CD4-positive, alpha-beta T cell treated with Interferon alpha-2 for 1 hour (primary cell): ENCODE data around the gene CELSR2.
A peak's percentile ranks its signal among the peaks of the same experiment; 100 is the strongest.
"Not testable (repeated sequence)": the region's sequence is repeated elsewhere in the genome, so short reads cannot be mapped to it uniquely, and the experiment has no call there.

Experiments used
- DNase-seq, 2 donors: peaks; one replicate each; pipeline ENCODE4 v3.0.0-alpha.2; 2020 to 2022

The CELSR2 gene

DNA sequence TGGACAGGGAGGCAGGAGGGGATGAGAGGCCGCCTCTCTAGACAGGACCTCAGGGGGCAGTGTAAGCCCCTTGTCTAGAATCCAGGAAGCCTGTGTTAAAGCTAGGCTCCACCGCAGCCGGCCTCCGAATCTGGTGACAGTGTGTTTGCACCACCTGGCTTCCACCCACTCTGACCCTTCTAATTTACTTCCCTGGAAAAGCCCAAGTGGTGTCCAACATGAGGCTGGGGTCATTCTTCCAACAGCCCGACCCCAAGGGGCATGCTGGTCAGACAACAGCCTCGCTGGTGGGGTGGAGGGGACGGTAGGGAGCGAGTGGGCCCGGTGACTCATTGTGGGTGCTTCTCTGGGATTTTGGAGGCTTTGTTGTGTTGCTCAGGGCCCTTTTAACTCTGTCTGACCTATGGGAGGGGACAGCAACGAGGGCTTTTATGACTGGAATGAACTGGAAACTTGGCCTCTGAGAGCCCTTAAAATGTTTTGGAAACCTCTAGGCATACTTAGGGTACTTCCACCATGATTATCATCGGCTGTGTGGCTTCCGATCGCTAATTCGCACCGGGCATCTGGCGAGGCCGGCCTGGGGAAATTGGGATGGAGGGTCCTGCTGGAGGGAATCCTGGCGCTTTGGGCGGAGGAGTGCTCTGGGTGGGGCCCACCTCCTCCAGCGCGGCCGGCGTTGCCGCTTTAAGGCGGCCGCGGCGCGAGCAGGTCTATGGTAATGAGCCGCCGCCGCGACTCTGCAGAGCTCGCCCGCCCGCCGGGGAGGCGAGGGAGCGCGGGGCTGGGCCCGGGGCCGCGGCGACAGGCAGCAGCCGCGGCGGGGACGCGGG, at the start of gene CELSR2:
TSS of gene CELSR2 (plus strand) at position 743 of the 833 bp plus-strand sequence. CDS start 541 bp downstream, outside the sequence.
- DNase-seq, result peak; percentile 38 to 71

DNA sequence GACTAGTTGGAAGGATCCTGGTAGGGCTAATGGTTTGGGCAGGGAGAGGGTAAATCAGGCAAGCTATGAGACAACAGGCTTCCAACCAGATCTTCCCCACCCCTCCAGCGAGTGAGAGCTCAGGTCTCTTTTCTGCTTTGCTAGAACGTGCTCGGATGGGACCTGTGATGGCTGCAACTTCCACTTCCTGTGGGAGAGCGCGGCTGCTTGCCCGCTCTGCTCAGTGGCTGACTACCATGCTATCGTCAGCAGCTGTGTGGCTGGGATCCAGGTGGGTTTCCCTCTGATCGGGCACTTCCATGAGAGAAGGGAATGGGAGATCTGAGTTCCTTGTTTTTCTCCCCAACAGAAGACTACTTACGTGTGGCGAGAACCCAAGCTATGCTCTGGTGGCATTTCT, 49.6 kb upstream of the CELSR2 start:
- no peak for DNase-seq

GRCh38 chr1:109201123-109201703, 48.1 kb upstream of the CELSR2 start:
- DNase-seq, result peak in 1 of 2 donors; percentile 33

- no peak for DNase-seq
Observed at GRCh38 chr1:109204484-109204883, 44.9 kb upstream of the CELSR2 start.

- DNase-seq, result no peak
Observed at GRCh38 chr1:109206339-109206738, 43.0 kb upstream of the CELSR2 start.

- DNase-seq, result no peak
Observed at GRCh38 chr1:109207467-109208103, 41.8 kb upstream of the CELSR2 start.

GRCh38 chr1:109208394-109208793, 40.9 kb upstream of the CELSR2 start:
- DNase-seq, result no peak

GRCh38 chr1:109208836-109209463, 40.4 kb upstream of the CELSR2 start:
- DNase-seq, result no peak

- DNase-seq, result no peak
Observed at GRCh38 chr1:109210058-109210457, 39.3 kb upstream of the CELSR2 start.

DNA sequence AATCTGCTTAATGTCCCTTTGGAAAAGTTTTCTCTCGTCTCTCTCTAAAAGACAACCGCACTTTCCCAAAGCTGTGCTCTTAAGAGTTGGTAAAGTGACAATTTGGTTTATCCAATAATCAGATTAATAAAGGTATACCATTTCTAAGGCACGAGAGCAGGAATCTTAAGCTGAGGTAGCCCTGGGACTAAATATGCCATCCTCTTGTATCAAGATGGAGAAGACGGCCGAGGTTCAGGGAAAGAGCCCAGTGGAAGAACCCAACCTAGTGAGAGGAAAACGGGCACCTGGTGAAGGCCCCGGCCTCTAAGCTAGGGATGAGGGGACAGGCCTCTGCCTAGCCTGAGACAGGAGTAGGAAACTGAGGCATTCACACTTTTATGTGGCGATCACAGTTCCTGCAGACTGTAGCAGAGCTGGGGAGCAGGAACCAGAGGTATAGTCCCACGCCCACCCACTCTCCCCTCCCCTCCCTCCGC, 36.0 kb upstream of the CELSR2 start:
- DNase-seq, result no peak

GRCh38 chr1:109213824-109214693, 35.3 kb upstream of the CELSR2 start, which contains the start of gene SARS1:
SARS1 (plus strand) TSS chr1:109213918; CDS start chr1:109213993, 75 bp downstream.
- DNase-seq, result peak; percentile 87 to 91

GRCh38 chr1:109214695-109215623, 34.4 kb upstream of the CELSR2 start:
- peak in 1 of 2 donors; percentile 36 for DNase-seq

DNA sequence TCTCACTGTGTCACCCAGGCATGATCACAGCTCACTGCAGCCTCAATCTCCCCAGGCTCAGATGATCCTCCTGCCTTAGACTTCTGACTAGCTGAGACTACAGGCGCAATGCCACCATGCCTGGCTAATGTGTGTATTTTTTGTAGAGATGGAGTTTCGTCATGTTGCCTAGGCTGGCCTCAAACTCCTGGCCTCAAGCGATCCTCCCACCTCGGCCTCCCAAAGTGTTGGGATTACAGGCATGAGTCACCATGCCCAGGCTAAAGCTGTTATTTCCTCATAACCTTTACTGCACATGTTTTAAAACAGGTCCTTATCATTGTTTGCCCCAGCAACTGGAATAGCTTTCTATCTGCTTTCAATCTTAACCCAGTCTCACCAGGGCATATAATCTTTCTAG, 32.7 kb upstream of the CELSR2 start:
- DNase-seq, result no peak

DNA sequence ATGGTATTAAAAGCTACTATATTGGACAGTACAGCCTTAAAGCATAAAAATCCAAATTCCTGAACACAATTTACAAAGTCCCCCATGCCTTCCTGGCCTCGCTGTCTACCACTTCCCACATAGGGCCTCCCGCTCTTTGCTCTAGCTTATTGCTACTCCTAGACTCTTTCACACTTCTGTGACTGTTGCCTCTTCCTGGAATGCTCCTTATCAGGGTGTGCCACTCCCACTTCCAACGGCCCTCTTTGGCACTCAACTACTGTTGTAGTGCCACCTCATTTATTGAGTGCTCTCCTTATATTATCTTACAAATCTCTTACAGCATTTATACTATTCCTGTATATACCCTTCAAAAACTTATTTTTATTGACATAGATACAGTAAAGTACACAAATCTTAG, 30.8 kb upstream of the CELSR2 start:
- DNase-seq, result no peak

GRCh38 chr1:109221201-109221600, 28.1 kb upstream of the CELSR2 start:
- DNase-seq, result not testable (repeated sequence)

- no peak for DNase-seq
Observed at GRCh38 chr1:109225308-109225707, 24.0 kb upstream of the CELSR2 start.

- DNase-seq, result no peak
Observed at GRCh38 chr1:109225711-109226445, 23.5 kb upstream of the CELSR2 start.

DNA sequence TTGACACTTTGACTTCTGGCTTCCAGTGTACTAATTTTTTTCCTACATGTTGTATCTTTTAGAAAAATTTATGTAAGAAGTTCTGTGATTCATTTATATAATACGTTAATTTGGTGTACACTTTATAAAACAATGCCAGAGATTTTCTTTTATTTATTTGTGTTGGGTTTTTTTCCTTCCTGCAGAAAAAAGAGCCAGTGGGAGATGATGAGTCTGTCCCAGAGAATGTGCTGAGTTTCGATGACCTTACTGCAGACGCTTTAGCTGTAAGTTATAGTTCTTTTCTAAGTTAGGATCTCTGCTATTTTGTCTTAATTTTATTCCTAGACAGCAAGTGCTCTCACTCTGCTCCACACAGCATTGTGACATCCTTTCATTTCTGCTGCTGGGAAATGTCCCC, 21.2 kb upstream of the CELSR2 start:
- DNase-seq, result no peak

DNA sequence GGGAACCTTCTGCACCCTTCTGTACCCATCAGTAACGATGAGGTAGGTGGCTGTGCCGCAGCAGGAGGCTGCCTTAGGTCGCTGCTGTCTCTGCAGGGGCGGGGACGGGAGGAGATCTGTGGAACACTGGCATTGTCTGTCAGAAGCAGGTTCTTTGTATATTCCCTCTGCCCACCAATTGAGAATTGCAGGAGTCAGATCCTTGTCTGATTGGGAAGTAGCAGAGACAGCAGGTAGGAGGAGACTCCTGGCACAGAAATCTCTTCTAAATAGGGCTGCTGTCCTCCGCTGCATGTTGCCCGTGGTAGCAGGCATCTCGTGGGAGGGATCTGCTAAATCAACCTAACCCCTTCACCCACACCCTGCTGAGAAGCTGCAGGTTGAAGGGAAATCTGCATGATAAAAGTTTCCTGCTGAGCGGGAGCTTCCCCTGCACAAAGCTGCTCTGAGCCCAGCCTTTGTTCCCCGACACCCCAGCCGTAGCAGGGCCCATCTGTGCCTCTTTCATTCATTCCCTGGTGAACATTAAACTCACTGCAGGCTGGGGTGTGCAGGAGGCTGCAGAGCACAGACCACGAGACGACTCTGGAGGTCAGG, 19.7 kb upstream of the CELSR2 start:
- no peak for DNase-seq

- DNase-seq, result no peak
Observed at GRCh38 chr1:109231066-109231465, 18.3 kb upstream of the CELSR2 start.
